HG02970 (cell line): ENCODE measurements around the gene ZNF683.
"Not testable (repeated sequence)": the region's sequence is repeated elsewhere in the genome, so short reads cannot be mapped to it uniquely, and the experiment has no call there.

Experiments
- ATAC-seq: cut with Tn5 transposase; IDR thresholded peaks from one replicate; pipeline ENCODE4 v1.9.1; 2021; ENCODE audit warnings: mild to moderate bottlenecking, moderate library complexity, moderate number of reproducible peaks; ENCODE audit not compliant: unreplicated experiment, low FRiP score

ZNF683 gene

GRCh38 chr1:26372611-26373010 lies at the start of gene ZNF683:
ZNF683 (minus strand) TSS chr1:26372750; CDS start chr1:26368571, 4,179 bp downstream.
- not testable (repeated sequence) for ATAC-seq

- no peak for ATAC-seq
Observed at GRCh38 chr1:26419494-26419893, 46.9 kb upstream of the ZNF683 start.

GRCh38 chr1:26418865-26419349 lies 46.4 kb upstream of the ZNF683 start:
- no peak for ATAC-seq

- ATAC-seq, result no peak
Observed at GRCh38 chr1:26417111-26417759, 44.7 kb upstream of the ZNF683 start.

GRCh38 chr1:26413031-26413430 lies 40.5 kb upstream of the ZNF683 start:
- ATAC-seq, result no peak

- ATAC-seq, result no peak
Observed at GRCh38 chr1:26412180-26412840, 39.8 kb upstream of the ZNF683 start.

- no peak for ATAC-seq
Observed at GRCh38 chr1:26411624-26412074, 39.1 kb upstream of the ZNF683 start.

GRCh38 chr1:26410706-26411623 lies 38.4 kb upstream of the ZNF683 start, which contains the start of gene LIN28A:
LIN28A (plus strand) TSS chr1:26410817; CDS start chr1:26410892, 75 bp downstream.
- ATAC-seq, result no peak

- ATAC-seq, result no peak
Observed at GRCh38 chr1:26409191-26409807, 36.7 kb upstream of the ZNF683 start.

- no peak for ATAC-seq
Observed at GRCh38 chr1:26408604-26409003, 36.1 kb upstream of the ZNF683 start.

GRCh38 chr1:26405281-26405915 lies 32.8 kb upstream of the ZNF683 start:
- ATAC-seq, result no peak

- no peak for ATAC-seq
Observed at GRCh38 chr1:26404641-26405040, 32.1 kb upstream of the ZNF683 start.

- no peak for ATAC-seq
Observed at GRCh38 chr1:26403656-26404055, 31.1 kb upstream of the ZNF683 start.

- no peak for ATAC-seq
Observed at GRCh38 chr1:26401891-26402290, 29.3 kb upstream of the ZNF683 start.

GRCh38 chr1:26399034-26399433 lies 26.5 kb upstream of the ZNF683 start:
- ATAC-seq, result no peak

GRCh38 chr1:26395754-26396153 lies 23.2 kb upstream of the ZNF683 start:
- ATAC-seq, result no peak

GRCh38 chr1:26391450-26391849 lies 18.9 kb upstream of the ZNF683 start:
- no peak for ATAC-seq

GRCh38 chr1:26389604-26390247 lies 17.2 kb upstream of the ZNF683 start:
- ATAC-seq, result no peak

- ATAC-seq, result no peak
Observed at GRCh38 chr1:26388791-26389445, 16.4 kb upstream of the ZNF683 start.
